CD8-positive, alpha-beta memory T cell (primary cell): Measurements from ENCODE around the gene CFAP53. TPM values are rescaled to one million over a fixed set of nuclear protein-coding genes. Genes with fewer than 3 reads are reported as not detected.
"Not testable (repeated sequence)": the region's sequence is repeated elsewhere in the genome, so short reads cannot be mapped to it uniquely, and the experiment has no call there.

Experiments used
- CTCF ChIA-PET: fragments of 350-600 bp; sonication (Branson Sonifier 250); formaldehyde crosslinking; loops from one replicate; lab custom pipeline; 2021; ENCODE audit warnings: antibody characterized with exemption; lab: Charles Lee
- POLR2A ChIA-PET: fragments of 350-600 bp; sonication (Branson Sonifier 250); formaldehyde crosslinking; loops from one replicate; lab custom pipeline; 2021; ENCODE audit warnings: antibody characterized with exemption; lab: Charles Lee
- DNase-seq, 5 donors: peaks; one replicate each; pipeline versions ENCODE4 v3.0.0 to v3.0.0-alpha.2; 2020 to 2022; ENCODE audit warnings: mixed read lengths in 1 of 5
- H3K27ac ChIP-seq: one replicate; pipeline ENCODE4 v1.7.0; 2013; ENCODE audit warnings: low read depth, mild to moderate bottlenecking, low read length, moderate library complexity
- H3K27me3 ChIP-seq: 2 replicates; pipeline ENCODE4 v1.7.0; 2013; ENCODE audit warnings: low read length, mild to moderate bottlenecking; ENCODE audit not compliant: insufficient read depth, poor library complexity, severe bottlenecking
- H3K36me3 ChIP-seq: 2 replicates; pipeline ENCODE4 v1.7.0; 2013; ENCODE audit warnings: mild to moderate bottlenecking, low read length, moderate library complexity; ENCODE audit not compliant: insufficient read depth
- H3K4me1 ChIP-seq: 2 replicates; pipeline ENCODE4 v1.7.0; 2013; ENCODE audit warnings: mild to moderate bottlenecking, low read length, moderate library complexity; ENCODE audit not compliant: insufficient read depth
- H3K4me3 ChIP-seq: 2 replicates; pipeline ENCODE4 v1.7.0; 2013; ENCODE audit warnings: mild to moderate bottlenecking, low read length
- H3K9me3 ChIP-seq: 2 replicates; pipeline ENCODE4 v1.7.0; 2013; ENCODE audit warnings: mild to moderate bottlenecking, low read length
- H3K27ac Mint-ChIP-seq, 8 donors: one replicate each; pipeline ENCODE4 v1.8.0; 2020 to 2021; ENCODE audit warnings: mixed read lengths in 8 of 8, mild to moderate bottlenecking in 6 of 8, inconsistent platforms in 3 of 8, moderate library complexity in 3 of 8
- H3K27me3 Mint-ChIP-seq, 2 donors: one replicate each; pipeline ENCODE4 v1.8.0; 2020 to 2021; ENCODE audit warnings: mixed read lengths in 2 of 2, mild to moderate bottlenecking in 1 of 2, moderate library complexity in 1 of 2
- H3K36me3 Mint-ChIP-seq, 3 donors: one replicate each; pipeline ENCODE4 v1.8.0; 2020 to 2021; ENCODE audit warnings: mixed read lengths in 3 of 3, inconsistent platforms in 1 of 3, mild to moderate bottlenecking in 1 of 3
- H3K4me1 Mint-ChIP-seq, 3 donors: one replicate each; pipeline ENCODE4 v1.8.0; 2020 to 2021; ENCODE audit warnings: mixed read lengths in 3 of 3, inconsistent platforms in 1 of 3, mild to moderate bottlenecking in 1 of 3
- H3K4me3 Mint-ChIP-seq, 7 donors: one replicate each; pipeline ENCODE4 v1.8.0; 2020 to 2021; ENCODE audit warnings: mixed read lengths in 7 of 7, mild to moderate bottlenecking in 6 of 7, moderate library complexity in 4 of 7, inconsistent platforms in 2 of 7
- H3K9me3 Mint-ChIP-seq, 5 donors: one replicate each; pipeline ENCODE4 v1.8.0; 2020 to 2022; ENCODE audit warnings: mixed read lengths in 5 of 5, mild to moderate bottlenecking in 3 of 5, moderate library complexity in 2 of 5, inconsistent platforms in 1 of 5
- polyA plus RNA-seq: library from polyadenylated mRNA; unstranded; fragments of 300-500 nt; fragmentation: Illumina TruSeq; gene quantifications from one replicate; pipeline ENCODE4 v1.2.3, GENCODE V29; 2021
- total RNA-seq, 2 experiments: library from RNA; stranded (reverse); gene quantifications; one replicate each; pipeline ENCODE4 v1.2.3, GENCODE V29; 2021

Gene CFAP53
- total and polyA plus RNA-seq, 3 experiments from 2014 or later, result 0.49 to 0.53 TPM; not detected in 1

DNA sequence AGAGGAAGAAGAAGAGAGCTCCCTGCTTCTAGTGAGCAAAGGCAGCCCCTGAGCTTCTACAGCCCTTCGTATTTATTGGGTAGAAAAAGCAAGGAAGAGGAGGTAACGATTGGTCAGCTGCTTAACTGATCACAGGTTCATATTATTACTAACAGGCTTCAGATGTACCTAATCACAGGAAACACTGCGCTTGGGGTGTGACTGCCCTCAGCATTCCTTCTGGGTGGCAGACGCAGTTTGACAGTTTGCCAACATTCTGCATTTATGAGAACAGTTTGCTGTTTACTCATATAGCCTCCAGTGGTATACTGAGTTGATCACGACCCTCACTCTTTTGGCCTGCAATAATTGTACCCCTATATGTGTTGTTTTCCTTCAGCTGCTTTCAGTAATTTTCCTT is 42.6 kb upstream of the CFAP53 start:
- H3K36me3 Mint-ChIP-seq, H3K36me3 ChIP-seq, POLR2A ChIA-PET, H3K27me3 ChIP-seq, DNase-seq, H3K4me3 ChIP-seq, H3K4me1 ChIP-seq, H3K9me3 Mint-ChIP-seq, H3K9me3 ChIP-seq, H3K27ac ChIP-seq: not testable (repeated sequence)
- peaks cover 15 to 21% (median 19%) of the 10 kb centered on the region in 3 donors for H3K4me1 Mint-ChIP-seq
- peak overlapping the region in 2 of 7 donors; percentile 95 to 98 for H3K4me3 Mint-ChIP-seq
- H3K27me3 Mint-ChIP-seq, result peaks cover 24 to 43% of the 10 kb centered on the region in 2 donors
- peak overlapping the region in 1 of 8 donors; percentile 30 for H3K27ac Mint-ChIP-seq
- CTCF ChIA-PET, result interaction anchor here (1.4 kb wide), 1 partner anchor 42 kb away, joined by 3 read pairs; the partner anchor contains the start of gene CFAP53

GRCh38 chr18:50307738-50308470 is 41.6 kb upstream of the CFAP53 start:
- Mint-ChIP-seq H3K27ac (peak overlapping the region; percentile 60 to 90 (median 83)), H3K4me1 (peaks cover 15 to 21% (median 19%) of the 10 kb centered on the region in 3 donors), H3K9me3 (peaks cover 0 to 4% (median 2%) of the 10 kb centered on the region in 5 donors), H3K4me3 (peak overlapping the region; percentile 84 to 98 (median 94)), H3K27me3 (peaks cover 24 to 51% of the 10 kb centered on the region in 2 donors), H3K36me3 (peaks cover 0 to 4% (median 3%) of the 10 kb centered on the region in 3 donors)
- H3K4me3 ChIP-seq, result peak overlapping the region; percentile 58
- H3K27me3 ChIP-seq, result no peaks in the 10 kb centered on the region
- H3K4me1 ChIP-seq, result peaks cover 8% of the 10 kb centered on the region
- CTCF ChIA-PET, result interaction anchor here (0.9 to 2.1 kb wide), 5 partner anchors 10 to 49 kb away, joined by 3 to 6 read pairs (median 4); partner anchors contain the start of gene MBD1
- H3K9me3 ChIP-seq, result no peaks in the 10 kb centered on the region
- POLR2A ChIA-PET, result interaction anchor here (1.7 kb wide), 1 partner anchor 26 kb away, joined by 6 read pairs; the partner anchor contains the start of gene MBD1
- H3K36me3 ChIP-seq, result no peaks in the 10 kb centered on the region
- H3K27ac ChIP-seq, result no peak overlapping the region
- peak; percentile 83 to 93 (median 87) for DNase-seq

DNA sequence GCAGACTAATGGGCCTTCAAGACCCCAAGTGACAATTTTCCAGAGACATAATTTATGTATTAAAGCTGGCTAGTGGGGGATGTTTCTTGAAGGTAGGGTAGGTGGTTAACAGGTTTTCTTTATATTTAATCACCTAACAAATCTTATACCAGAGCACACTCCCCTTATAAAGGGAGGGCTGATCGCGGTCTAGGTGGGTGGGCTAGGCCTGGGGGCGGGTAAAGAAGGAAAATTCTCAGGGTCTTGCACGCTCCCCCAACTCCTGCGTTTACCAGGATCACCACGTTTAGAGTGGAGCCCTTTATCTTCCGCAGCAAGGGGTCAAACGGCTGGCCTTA is 41.1 kb upstream of the CFAP53 start:
- H3K4me3 ChIP-seq, result peak overlapping the region; percentile 58
- Mint-ChIP-seq H3K36me3 (peaks cover 0 to 4% (median 3%) of the 10 kb centered on the region in 3 donors), H3K9me3 (peaks cover 0 to 4% (median 2%) of the 10 kb centered on the region in 5 donors), H3K27ac (peak overlapping the region; percentile 60 to 90 (median 83)), H3K4me1 (peaks cover 15 to 21% (median 19%) of the 10 kb centered on the region in 3 donors), H3K4me3 (peak overlapping the region; percentile 84 to 98 (median 94)), H3K27me3 (peaks cover 24 to 56% of the 10 kb centered on the region in 2 donors)
- H3K27me3 ChIP-seq, result no peaks in the 10 kb centered on the region
- ChIA-PET CTCF (interaction anchor here (1.2 to 2.1 kb wide), 4 partner anchors 9 to 50 kb away, joined by 3 to 6 read pairs (median 4); partner anchors contain the start of gene MBD1), POLR2A (interaction anchor here (1.7 kb wide), 1 partner anchor 26 kb away, joined by 6 read pairs; the partner anchor contains the start of gene MBD1)
- no peaks in the 10 kb centered on the region for H3K36me3 ChIP-seq
- peaks cover 8% of the 10 kb centered on the region for H3K4me1 ChIP-seq
- no peak overlapping the region for H3K27ac ChIP-seq
- no peak for DNase-seq
- H3K9me3 ChIP-seq, result no peaks in the 10 kb centered on the region

DNA sequence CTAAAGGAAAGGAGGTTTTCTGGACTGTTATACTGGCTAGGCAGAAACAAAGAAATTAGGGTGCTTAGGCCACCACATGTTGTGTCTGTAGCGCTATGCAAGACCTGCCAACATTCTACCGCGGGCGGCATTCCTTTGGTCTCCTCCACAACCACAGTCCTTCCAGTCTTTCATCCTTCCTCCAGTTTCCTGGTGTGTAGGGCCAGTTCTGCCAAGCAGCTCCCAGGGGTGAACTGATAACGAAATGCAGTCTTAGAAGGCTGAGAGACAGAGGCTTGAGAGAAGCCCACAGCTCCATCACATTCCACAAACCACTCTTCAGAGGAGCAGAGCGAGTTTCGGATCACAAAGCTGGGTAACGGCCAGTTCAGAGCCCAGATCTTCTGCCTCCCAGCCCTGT is 40.6 kb upstream of the CFAP53 start:
- H3K4me3 Mint-ChIP-seq, result peak overlapping the region; percentile 66 to 98 (median 94)
- no peaks in the 10 kb centered on the region for H3K36me3 ChIP-seq
- H3K4me3 ChIP-seq, result peak overlapping the region; percentile 58
- peaks cover 26 to 58% of the 10 kb centered on the region in 2 donors for H3K27me3 Mint-ChIP-seq
- CTCF ChIA-PET, result interaction anchor here (1.2 to 2.1 kb wide), 4 partner anchors 9 to 50 kb away, joined by 3 to 6 read pairs (median 4); partner anchors contain the start of gene MBD1
- no peaks in the 10 kb centered on the region for H3K9me3 ChIP-seq
- no peak for DNase-seq
- H3K27ac ChIP-seq, result no peak overlapping the region
- H3K4me1 Mint-ChIP-seq, result peaks cover 15 to 21% (median 19%) of the 10 kb centered on the region in 3 donors
- H3K9me3 Mint-ChIP-seq, result peaks cover 0 to 4% (median 2%) of the 10 kb centered on the region in 5 donors
- H3K4me1 ChIP-seq, result peaks cover 8% of the 10 kb centered on the region
- no peaks in the 10 kb centered on the region for H3K27me3 ChIP-seq
- POLR2A ChIA-PET, result interaction anchor here (1.7 kb wide), 1 partner anchor 25 kb away, joined by 6 read pairs; the partner anchor contains the start of gene MBD1
- H3K36me3 Mint-ChIP-seq, result peaks cover 0 to 4% (median 3%) of the 10 kb centered on the region in 3 donors
- H3K27ac Mint-ChIP-seq, result peak overlapping the region in 4 of 8 donors; percentile 22 to 87 (median 51)

GRCh38 chr18:50301074-50301473 is 34.8 kb upstream of the CFAP53 start:
- ChIA-PET POLR2A (no interaction called here), CTCF (no interaction called here)
- peaks cover 13% of the 10 kb centered on the region for H3K4me1 ChIP-seq
- Mint-ChIP-seq H3K36me3 (peaks cover 0 to 4% (median 0%) of the 10 kb centered on the region in 3 donors), H3K27me3 (peaks cover 36 to 57% of the 10 kb centered on the region in 2 donors), H3K4me1 (peaks cover 6 to 12% (median 8%) of the 10 kb centered on the region in 3 donors), H3K9me3 (peaks cover 0 to 4% (median 2%) of the 10 kb centered on the region in 5 donors), H3K4me3 (no peak overlapping the region), H3K27ac (no peak overlapping the region)
- no peaks in the 10 kb centered on the region for H3K9me3 ChIP-seq
- peaks cover 9% of the 10 kb centered on the region for H3K27me3 ChIP-seq
- no peak overlapping the region for H3K4me3 ChIP-seq
- H3K27ac ChIP-seq, result no peak overlapping the region
- H3K36me3 ChIP-seq, result no peaks in the 10 kb centered on the region
- no peak for DNase-seq

DNA sequence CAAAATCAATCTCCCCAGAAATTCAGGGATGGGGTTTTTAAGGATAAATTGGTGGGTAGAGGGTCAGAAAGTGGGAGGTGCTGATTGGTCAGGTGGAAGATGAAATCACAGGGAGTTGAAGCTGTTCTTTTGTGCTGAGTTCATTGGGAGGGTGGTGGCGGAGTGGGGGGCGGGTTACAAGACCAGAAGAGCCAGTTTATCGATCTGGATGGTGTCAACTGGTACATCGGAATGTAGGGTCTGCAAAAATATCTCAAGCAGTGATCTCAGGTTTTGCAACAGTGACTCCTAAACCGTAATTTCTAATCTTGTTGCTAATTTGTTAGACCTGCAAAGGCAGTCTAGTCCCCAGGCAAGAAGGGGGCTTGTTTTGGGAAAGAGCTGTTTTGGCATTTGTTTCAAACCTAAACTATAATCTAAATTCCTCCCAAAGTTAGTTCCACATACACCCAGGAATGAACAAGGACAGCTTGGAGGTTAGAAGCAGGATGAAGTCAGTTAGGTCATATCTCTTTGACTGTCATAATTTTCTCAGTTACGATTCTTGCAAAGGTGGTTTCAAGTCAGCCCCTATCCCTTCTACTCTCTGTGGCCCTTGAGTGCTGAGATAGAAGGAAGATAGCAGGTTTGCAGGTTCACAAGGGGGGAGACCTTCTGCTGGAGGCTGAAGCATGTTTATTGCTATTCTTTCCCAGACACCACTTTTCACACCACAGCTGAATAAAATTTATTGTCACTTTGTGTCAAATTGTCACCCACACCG is 33.5 kb upstream of the CFAP53 start:
- no peak overlapping the region for H3K27ac ChIP-seq
- ChIA-PET CTCF (interaction anchor here (1.4 kb wide), 1 partner anchor 58 kb away, joined by 4 read pairs; no protein-coding TSS in a partner anchor), POLR2A (no interaction called here)
- H3K9me3 ChIP-seq, result no peaks in the 10 kb centered on the region
- no peak for DNase-seq
- no peak overlapping the region for H3K4me3 ChIP-seq
- H3K4me1 ChIP-seq, result peaks cover 13% of the 10 kb centered on the region
- Mint-ChIP-seq H3K4me3 (peak overlapping the region in 2 of 7 donors; percentile 3 to 11), H3K27me3 (peaks cover 32 to 50% of the 10 kb centered on the region in 2 donors), H3K27ac (no peak overlapping the region), H3K36me3 (no peaks in the 10 kb centered on the region), H3K4me1 (peaks cover 6 to 12% (median 8%) of the 10 kb centered on the region in 3 donors), H3K9me3 (no peaks in the 10 kb centered on the region)
- no peaks in the 10 kb centered on the region for H3K36me3 ChIP-seq
- peaks cover 9% of the 10 kb centered on the region for H3K27me3 ChIP-seq

- Mint-ChIP-seq H3K9me3 (no peaks in the 10 kb centered on the region), H3K27ac (no peak overlapping the region), H3K27me3 (peaks cover 28 to 39% of the 10 kb centered on the region in 2 donors), H3K36me3 (no peaks in the 10 kb centered on the region), H3K4me3 (peak overlapping the region; percentile 28 to 86 (median 80)), H3K4me1 (peaks cover 6 to 12% (median 8%) of the 10 kb centered on the region in 3 donors)
- DNase-seq, result no peak
- POLR2A ChIA-PET, result interaction anchor here (0.8 kb wide), 1 partner anchor 10 kb away, joined by 4 read pairs; no protein-coding TSS in a partner anchor
- H3K36me3 ChIP-seq, result no peaks in the 10 kb centered on the region
- peaks cover 9% of the 10 kb centered on the region for H3K27me3 ChIP-seq
- CTCF ChIA-PET, result interaction anchor here (0.9 kb wide), 1 partner anchor 9 kb away, joined by 6 read pairs; no protein-coding TSS in a partner anchor
- H3K4me3 ChIP-seq, result peak overlapping the region; percentile 52
- peaks cover 13% of the 10 kb centered on the region for H3K4me1 ChIP-seq
- no peaks in the 10 kb centered on the region for H3K9me3 ChIP-seq
- H3K27ac ChIP-seq, result no peak overlapping the region
Observed at GRCh38 chr18:50298443-50299284, 32.4 kb upstream of the CFAP53 start.
